ENCODE data around the gene POM121C.
"Not testable (repeated sequence)": the region's sequence is repeated elsewhere in the genome, so short reads cannot be mapped to it uniquely, and the experiment has no call there.

The POM121C gene

DNA sequence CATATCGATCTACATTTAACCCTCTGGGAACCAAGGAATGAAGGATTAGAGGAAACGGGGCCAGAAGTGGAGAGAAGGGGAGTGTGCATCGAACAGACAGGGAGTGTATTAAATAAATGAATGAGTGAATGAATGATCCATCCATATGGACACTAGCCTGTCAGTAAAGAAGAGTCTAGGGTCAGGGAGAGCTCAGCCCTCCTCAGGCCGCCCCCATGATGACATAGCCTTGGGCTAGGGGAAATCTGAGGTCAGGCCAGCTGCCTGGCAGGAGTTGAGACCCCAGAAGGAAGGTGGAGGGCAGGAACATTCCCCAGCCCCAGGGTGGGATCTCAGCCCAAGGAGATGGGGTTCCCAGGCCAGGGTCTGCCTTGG is 112.0 kb downstream of the POM121C start:
- DNase-seq (ENCODE audit: low read depth, low spot score); H3K4me3 ChIP-seq (ENCODE audit: low read depth, low read length); in situ Hi-C loops (cut with HindIII; ENCODE audit: low sequenced_read_pairs): not testable (repeated sequence)

DNA sequence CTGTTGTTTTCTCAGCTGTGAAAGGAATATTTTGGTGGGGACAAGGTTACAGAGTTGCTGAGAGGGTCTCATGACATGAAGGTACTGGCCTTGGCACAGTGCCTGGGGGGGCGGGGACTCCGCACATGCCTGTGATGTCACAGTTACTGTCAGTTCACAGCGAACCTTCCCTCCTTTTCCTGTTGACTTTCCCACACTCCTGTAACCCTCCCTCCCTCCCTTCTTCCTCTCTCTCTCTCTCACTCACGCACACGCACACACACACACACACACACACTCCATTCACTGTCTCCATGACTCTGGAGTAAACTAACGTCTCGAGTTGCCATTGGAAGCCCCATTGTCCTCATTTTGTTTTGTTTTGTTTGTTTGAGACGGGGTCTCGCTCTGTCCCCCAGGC is 118.8 kb downstream of the POM121C start:
- in situ Hi-C loops (cut with HindIII; ENCODE audit: low sequenced_read_pairs); DNase-seq (ENCODE audit: low read depth, low spot score); H3K4me3 ChIP-seq (ENCODE audit: low read depth, low read length): not testable (repeated sequence)
